Measurements from ENCODE around the gene RACK1.

The RACK1 gene

DNA sequence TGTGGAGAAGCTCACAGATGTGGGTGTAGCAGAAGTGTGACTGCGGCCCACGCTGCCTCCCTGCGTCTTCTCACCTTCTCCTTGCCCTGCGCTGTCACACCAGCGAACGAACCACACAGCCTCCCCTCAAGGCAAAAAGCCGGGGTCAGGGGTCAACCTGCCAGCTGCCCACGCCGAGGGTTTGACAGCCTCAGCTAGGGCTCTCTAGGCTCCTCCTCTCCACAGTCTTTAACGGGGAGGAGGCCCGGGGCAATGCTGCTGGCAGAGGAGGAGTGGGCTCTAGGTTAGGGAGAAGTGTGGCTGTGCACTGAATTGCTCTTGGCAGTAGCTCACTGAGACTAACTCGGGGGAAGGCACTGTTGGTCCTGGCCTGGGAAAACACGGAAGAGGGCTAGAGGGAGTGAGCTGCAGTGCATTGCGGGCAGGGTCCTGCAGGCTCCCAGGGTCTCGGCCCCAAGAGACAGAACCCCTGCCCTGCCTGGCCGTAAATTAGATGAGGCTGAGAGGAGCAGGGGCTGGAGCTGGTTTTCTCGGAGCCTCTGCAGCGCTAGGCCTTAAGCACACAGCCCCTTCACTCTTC is 21.5 kb upstream of the RACK1 start:
- H3K4me3 Mint-ChIP-seq: no peak overlapping the region
- peaks cover 13% of the 10 kb centered on the region for H3K4me1 Mint-ChIP-seq
- no peak for ATAC-seq
- H3K9me3 Mint-ChIP-seq: no peaks in the 10 kb centered on the region
- no peak overlapping the region for H3K27ac Mint-ChIP-seq
- no peaks in the 10 kb centered on the region for H3K27me3 Mint-ChIP-seq
- H3K36me3 Mint-ChIP-seq: peaks cover 8% of the 10 kb centered on the region

DNA sequence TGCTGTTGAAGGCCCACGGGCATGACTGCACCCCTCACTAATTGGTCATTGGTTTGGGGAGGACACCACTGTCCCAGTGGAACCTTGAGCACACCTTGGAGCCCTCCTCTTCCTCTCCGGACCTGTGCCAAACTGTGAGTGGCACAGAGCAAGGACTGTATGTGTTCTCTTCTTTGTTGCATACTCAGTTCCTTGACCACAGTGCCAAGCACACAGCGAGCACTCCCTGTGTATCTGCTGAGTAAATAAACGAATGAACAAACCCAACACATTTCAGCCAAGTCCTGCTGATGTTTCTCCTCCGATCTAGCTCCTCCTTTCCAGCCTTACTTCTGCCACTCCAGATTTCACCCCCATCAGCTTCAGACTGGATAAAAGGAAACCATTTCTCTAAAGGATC is 19.9 kb upstream of the RACK1 start:
- Mint-ChIP-seq H3K9me3 (no peaks in the 10 kb centered on the region), H3K36me3 (peaks cover 8% of the 10 kb centered on the region), H3K4me1 (peaks cover 27% of the 10 kb centered on the region), H3K27me3 (no peaks in the 10 kb centered on the region), H3K4me3 (no peak overlapping the region), H3K27ac (no peak overlapping the region)
- no peak for ATAC-seq

DNA sequence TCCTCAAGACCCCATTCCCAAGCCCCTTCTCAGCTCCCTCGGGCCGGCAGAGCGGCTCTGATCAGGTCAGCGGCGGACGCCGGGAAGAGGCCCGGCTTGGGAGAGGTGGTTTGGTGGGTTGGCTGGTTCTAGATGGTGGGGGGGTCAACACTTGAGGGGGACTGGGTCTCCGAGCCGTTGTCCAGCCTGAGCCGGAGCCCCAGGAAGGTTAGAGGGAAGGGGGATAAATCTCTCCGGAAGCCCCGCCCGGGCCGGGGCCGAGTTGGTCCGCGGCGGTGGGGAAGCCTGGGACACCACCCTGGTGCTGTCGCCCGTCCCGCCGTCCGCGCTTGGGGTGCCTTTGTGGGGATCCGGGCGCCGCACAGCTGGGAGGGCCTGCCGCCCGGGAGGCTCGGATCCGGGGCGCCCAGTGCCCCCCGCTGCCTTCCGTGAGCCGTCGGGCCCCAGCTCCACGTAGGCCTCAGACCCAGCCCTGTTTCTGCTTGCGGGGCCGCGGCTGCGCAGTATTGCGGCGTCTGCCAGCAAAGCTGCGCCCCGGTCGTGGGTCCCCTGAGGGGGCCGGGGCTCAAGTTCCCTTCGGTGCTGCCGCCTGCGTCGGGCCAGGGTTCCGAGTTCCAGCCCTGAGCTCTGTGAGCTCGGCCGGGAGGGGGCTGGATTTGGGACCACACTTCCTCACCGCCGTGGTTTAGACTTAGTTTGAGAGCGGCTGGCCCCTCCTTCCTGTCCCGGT is 17.8 kb upstream of the RACK1 start:
- peak; percentile 79 for ATAC-seq
- no peaks in the 10 kb centered on the region for H3K9me3 Mint-ChIP-seq

DNA sequence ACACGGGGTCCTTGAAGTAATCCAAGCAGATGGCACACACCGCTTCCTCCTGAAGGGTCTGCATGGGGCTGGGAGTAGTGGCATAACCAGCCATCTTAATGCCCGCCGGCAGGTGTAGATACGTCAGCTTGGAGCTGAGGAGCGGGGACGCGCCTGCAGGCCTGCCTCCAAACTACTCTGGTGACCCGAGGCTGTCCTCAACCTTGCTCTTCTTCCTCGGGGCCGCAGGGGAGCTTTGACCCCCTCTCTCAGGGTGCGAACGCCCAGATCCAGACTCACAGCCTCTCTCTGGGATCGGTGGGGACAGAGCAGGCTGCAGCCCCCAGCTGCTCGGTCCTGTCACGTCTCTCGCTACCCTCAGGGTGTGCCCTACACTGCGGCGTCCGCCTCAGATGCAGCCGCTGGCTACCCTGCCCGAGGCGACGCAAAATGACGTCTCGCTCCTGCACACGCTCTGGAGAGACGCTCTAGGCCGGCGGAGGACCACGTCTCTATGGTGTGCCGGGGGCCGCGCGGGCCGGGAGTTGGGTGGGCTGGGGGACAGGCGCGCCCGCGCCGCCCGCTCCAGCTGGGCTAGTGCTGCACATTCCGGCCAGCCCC is 17.1 kb upstream of the RACK1 start, which contains the start of gene TRIM52:
TRIM52 (minus strand) TSS at position 424 of the 600 bp plus-strand sequence; CDS start at position 94, 330 bp downstream.
- Mint-ChIP-seq H3K27ac (peak within 1 kb of the TSS; percentile 91), H3K9me3 (no peaks in the 10 kb centered on the region), H3K4me1 (peaks cover 49% of the 10 kb centered on the region), H3K27me3 (no peaks in the 10 kb centered on the region), H3K36me3 (peaks cover 11% of the 10 kb centered on the region), H3K4me3 (peak within 1 kb of the TSS; percentile 94)
- ATAC-seq: peak; percentile 95

More for the DNA sequence above, 17.8 kb upstream of the RACK1 start:
- Mint-ChIP-seq H3K36me3 (peaks cover 8% of the 10 kb centered on the region), H3K4me1 (peaks cover 43% of the 10 kb centered on the region), H3K27me3 (no peaks in the 10 kb centered on the region), H3K27ac (peak overlapping the region; percentile 91), H3K4me3 (peak overlapping the region; percentile 94)

DNA sequence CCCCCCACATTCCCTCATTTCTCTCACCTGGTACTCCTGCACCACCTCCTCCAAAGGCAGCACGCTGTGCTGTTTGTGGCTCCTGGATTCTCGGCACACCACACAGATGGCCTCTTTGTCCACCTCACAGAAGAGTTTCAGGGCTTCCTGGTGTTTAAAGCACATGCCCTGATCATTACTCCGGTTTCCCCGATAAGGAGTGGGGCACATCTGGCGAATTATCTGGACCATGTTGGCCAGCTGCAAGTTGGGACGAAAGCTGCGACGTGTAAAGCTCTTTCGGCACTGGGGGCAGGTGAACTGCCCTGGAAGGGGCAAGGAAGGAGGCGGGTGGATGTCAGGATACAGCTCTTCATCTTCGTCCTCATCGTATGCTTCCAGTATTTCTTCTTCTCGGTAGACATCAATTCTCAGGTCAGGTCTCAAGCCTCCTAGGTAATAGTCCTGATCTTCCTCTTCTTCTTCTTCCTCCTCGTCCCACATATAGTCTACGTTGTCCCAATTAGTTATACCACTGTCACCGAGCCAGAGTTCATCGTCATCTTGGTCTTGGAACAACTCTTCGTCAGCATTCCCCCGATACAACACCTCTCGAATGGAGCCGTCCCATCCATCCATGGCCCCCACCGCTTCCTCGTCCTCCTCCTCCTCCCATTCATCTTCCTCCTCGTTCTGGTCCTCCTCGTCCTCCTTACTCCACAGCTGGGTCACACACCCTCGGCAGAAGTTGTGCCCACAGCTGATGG is 16.4 kb upstream of the RACK1 start:
- ATAC-seq: no peak
- peaks cover 14% of the 10 kb centered on the region for H3K36me3 Mint-ChIP-seq
- peak overlapping the region; percentile 94 for H3K4me3 Mint-ChIP-seq
- peaks cover 49% of the 10 kb centered on the region for H3K4me1 Mint-ChIP-seq
- peak overlapping the region; percentile 91 for H3K27ac Mint-ChIP-seq
- no peaks in the 10 kb centered on the region for H3K27me3 Mint-ChIP-seq
- no peaks in the 10 kb centered on the region for H3K9me3 Mint-ChIP-seq

DNA sequence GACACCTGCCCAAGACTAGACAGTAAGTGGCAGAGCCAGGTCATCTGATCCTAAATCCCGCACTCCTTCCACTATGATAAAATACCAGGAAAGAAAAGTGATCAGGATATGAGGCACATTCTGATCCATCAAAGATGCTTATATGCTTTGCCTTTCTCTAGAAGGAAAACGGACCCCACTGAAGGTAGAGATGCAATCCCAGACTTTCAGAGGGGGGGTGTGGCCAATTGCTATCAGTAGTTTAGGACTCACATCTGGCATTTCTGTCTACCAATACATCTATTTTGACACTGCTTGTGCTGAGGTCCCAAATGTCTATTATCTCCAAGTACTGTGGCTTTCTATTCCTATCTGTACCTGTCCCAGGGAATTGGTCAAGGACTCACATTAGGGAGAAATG is 15.6 kb upstream of the RACK1 start:
- Mint-ChIP-seq H3K27me3 (no peaks in the 10 kb centered on the region), H3K36me3 (peaks cover 21% of the 10 kb centered on the region), H3K27ac (peak overlapping the region; percentile 91), H3K9me3 (no peaks in the 10 kb centered on the region), H3K4me1 (peaks cover 54% of the 10 kb centered on the region), H3K4me3 (peak overlapping the region; percentile 94)
- ATAC-seq: no peak

DNA sequence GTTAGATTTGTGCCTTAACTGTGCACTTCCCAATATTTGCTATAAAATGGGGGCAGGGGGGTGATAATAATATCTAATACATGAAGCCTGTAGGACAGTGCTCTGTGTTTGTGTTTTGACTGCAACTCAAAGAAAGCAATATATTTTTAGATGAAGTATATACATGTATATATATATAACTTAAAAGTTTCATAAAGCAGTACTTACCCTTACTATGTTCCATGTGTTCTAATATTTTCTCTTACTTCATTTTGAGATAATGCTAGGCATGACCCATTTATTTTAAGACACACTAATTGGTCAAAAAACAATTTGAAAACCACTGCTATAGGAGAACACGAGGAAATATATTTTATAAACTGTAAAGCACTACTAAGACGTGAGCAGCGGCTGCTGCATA is 14.9 kb upstream of the RACK1 start:
- Mint-ChIP-seq H3K4me1 (peaks cover 59% of the 10 kb centered on the region), H3K27me3 (no peaks in the 10 kb centered on the region), H3K36me3 (peaks cover 20% of the 10 kb centered on the region), H3K27ac (no peak overlapping the region), H3K4me3 (peak overlapping the region; percentile 94), H3K9me3 (no peaks in the 10 kb centered on the region)
- ATAC-seq: no peak

DNA sequence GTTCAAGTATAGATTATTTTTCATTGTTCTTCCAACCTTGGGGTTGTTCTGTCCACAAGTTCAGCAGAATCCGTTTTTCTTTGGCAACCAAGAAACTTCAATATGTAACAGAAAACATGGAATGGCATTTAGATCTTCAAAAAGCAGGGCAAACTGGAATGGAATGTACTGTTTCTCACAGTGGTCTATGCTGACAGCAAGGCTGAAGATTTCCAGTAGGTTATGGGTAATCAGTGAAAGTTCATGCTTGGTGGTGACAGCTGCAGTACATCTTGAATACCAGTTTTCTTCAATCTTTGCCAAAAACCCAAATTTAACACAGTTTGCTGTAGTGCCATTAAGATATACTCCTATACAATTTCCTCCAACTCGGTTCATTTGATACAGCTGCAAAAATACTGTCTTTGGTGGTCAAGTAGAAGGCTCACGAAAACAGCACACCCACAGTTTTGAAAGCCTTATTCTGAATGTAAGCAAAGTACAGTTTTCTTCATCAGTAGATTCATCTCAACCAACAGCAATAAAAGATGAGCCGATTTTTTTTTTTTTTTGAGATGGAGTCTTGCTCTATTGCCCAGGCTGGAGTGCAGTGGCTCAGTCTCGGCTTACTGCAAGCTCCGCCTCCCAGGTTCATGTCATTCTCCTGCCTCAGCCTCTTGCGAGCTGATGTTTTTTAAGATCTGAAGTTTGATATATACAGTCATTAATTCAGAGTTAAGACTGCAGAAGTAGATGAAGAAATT is 12.3 kb upstream of the RACK1 start:
- no peaks in the 10 kb centered on the region for H3K9me3 Mint-ChIP-seq
- no peak overlapping the region for H3K27ac Mint-ChIP-seq
- H3K36me3 Mint-ChIP-seq: peaks cover 29% of the 10 kb centered on the region
- ATAC-seq: no peak
- peaks cover 78% of the 10 kb centered on the region for H3K4me1 Mint-ChIP-seq
- H3K4me3 Mint-ChIP-seq: no peak overlapping the region
- no peaks in the 10 kb centered on the region for H3K27me3 Mint-ChIP-seq

DNA sequence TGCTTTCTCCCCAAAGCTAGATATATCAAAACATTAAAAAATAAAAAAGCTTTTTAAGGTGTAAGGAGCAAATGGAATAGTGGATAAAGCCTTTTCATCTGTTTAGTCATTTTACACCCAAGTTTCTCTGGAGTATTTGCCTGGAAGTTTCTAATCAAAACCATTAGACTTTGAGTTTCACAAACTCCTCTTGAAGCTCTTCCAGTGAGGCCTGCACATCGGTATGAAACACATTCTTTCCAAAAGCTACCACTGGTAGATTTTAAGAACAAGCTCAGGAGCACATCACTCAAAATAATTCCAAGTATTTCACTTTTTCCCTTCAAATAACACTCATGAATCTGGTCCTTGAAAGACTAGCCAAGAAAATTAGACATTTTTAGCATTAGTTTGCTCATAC is 11.6 kb upstream of the RACK1 start:
- H3K27ac Mint-ChIP-seq: no peak overlapping the region
- peaks cover 36% of the 10 kb centered on the region for H3K36me3 Mint-ChIP-seq
- no peak for ATAC-seq
- no peaks in the 10 kb centered on the region for H3K27me3 Mint-ChIP-seq
- H3K4me1 Mint-ChIP-seq: peaks cover 78% of the 10 kb centered on the region
- no peak overlapping the region for H3K4me3 Mint-ChIP-seq
- no peaks in the 10 kb centered on the region for H3K9me3 Mint-ChIP-seq

DNA sequence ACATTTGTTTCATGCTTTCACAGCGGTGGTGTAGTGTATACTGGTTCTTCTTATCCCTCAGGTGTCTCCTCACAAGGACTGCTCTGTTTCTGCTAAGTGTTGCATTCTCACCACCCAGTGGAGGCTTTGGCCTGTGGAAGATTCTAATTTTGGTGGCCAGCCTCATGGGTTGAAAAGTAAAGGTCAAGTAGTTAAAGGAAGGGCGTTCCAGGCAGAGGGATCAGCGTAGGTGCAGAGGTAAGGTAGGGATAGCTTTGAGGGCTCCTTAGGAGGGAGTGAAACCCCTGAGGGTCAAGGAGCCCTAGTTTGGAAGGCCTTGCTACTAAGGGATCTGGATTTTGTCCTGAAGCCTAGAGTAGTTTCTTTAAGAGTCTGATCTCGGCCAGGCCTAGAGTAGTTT is 4.6 kb upstream of the RACK1 start:
- ATAC-seq: no peak
- Mint-ChIP-seq H3K9me3 (no peaks in the 10 kb centered on the region), H3K36me3 (peaks cover 32% of the 10 kb centered on the region), H3K27ac (peak overlapping the region; percentile 100), H3K4me3 (peak overlapping the region; percentile 94), H3K4me1 (peaks cover 79% of the 10 kb centered on the region), H3K27me3 (no peaks in the 10 kb centered on the region)

DNA sequence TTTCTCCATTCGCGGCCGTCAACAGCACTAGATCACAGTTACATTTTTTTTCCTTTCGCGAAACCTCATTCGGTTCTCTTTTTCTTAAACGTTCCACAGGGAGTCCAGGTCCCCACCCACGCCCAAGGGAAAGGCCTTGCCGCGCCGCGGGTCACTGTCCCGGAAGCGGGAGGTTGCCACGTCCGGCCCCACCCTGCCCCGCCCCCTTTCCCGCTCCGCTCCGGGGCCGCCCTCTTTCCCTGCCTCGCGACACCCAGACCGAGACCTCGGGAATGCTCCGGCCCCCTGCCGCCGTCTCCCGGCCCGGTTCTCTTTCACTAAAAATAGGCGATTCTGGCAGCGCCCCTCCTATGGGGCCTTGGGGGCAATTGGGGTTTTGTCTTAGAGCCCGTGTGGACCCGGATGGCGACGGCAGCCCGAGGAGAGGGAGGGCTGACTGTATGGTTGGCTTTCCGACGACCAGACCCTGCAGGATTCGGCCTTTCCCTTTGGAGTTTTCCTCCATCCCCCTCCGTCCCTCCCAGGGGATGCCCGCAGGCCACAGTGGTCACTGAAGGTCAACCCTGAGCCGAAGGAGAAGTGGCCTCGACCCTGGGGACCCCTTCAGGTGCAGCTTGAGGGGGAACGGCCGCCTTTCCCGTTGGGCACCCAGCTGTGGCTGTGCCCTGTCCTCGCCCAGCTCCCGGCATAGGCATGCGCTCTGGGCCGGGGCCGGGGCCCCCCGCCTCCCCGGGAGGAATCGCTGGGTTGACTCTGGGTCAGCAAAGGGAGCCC is 2.8 kb upstream of the RACK1 start:
- no peaks in the 10 kb centered on the region for H3K27me3 Mint-ChIP-seq
- peaks cover 85% of the 10 kb centered on the region for H3K4me1 Mint-ChIP-seq
- peak overlapping the region; percentile 94 for H3K4me3 Mint-ChIP-seq
- H3K9me3 Mint-ChIP-seq: no peaks in the 10 kb centered on the region
- H3K36me3 Mint-ChIP-seq: peaks cover 45% of the 10 kb centered on the region
- ATAC-seq: peak; percentile 69
- peak overlapping the region; percentile 100 for H3K27ac Mint-ChIP-seq

DNA sequence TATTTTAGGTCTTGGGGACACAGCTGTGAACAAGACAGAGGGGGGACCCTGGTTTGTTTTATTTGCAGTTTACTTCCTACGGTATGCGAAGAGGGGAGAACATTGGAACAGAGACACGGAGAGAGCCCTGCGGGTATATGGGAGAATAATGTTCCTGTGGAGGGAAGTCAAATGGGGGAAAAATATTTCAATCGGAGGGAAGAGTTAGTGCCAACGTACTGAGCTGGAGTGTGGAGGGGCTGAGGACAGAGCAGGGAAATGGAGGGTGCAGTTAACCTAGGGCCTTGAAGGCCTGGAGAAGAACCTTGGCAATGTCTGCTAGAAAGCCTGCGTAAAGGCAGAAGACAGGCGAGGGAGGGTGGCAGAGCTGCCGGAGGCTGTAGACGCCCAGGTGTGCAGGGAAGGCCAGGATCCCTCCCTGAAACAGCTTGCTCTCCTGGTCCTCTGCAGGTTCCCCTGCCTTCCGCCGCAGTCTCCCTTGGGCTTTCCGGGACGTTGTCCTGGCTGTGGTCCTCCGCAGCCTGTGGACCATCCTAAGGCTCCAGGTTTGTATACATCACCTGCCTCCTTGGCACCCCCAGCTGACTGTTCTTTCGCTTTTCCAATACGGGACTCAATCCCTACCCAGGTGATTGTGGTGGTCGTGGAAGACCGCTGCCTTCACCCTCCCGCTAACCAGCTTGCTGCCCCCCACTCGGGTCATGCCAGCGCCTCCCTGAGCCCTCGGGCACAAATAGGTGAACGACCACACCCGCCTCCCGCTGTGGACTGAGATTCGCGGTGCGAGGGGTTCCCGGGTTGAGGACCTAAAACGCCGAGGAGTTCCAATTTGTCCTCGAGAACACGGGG is 1.9 kb upstream of the RACK1 start:
- ATAC-seq: peak; percentile 2
- Mint-ChIP-seq H3K4me1 (peaks cover 85% of the 10 kb centered on the region), H3K4me3 (peak overlapping the region; percentile 94), H3K36me3 (peaks cover 45% of the 10 kb centered on the region), H3K27me3 (no peaks in the 10 kb centered on the region), H3K9me3 (no peaks in the 10 kb centered on the region), H3K27ac (peak overlapping the region; percentile 100)

DNA sequence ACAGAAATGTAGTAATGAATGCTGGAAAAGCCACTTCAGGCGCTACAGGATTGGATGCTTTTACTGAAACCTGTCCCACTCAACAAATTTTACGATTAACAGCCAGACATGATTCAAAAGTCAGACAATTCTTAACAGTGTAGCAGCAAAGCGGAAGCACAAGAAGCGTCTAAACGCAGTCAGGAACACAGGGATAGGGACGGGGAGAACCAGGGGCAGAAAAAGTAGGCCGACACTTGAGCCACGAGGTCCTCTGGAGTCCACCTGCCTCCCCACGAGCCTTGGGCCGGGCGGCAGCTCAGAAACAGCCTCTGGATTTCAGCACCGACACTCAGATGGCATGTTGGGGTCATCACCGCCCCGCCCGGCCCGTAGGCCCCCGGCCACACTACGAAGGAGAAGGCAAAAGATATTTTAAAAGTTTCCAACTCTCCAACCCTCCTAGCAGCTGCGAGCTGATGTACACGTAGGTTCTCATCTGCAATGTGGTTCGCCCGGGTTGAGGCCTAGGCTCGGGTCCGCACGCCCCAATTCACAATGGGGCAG is 615 bp downstream of the RACK1 start:
- Mint-ChIP-seq H3K36me3 (peaks cover 55% of the 10 kb centered on the region), H3K4me3 (peak overlapping the region; percentile 100), H3K27ac (peak overlapping the region; percentile 100), H3K4me1 (peaks cover 73% of the 10 kb centered on the region), H3K9me3 (no peaks in the 10 kb centered on the region), H3K27me3 (no peaks in the 10 kb centered on the region)
- ATAC-seq: peak; percentile 0
